G401 (cell line): ENCODE measurements around the gene DPP10. TPM values are rescaled to one million over a fixed set of nuclear protein-coding genes. Genes with fewer than 3 reads are reported as not detected.
"Not testable (repeated sequence)": the region's sequence is repeated elsewhere in the genome, so short reads cannot be mapped to it uniquely, and the experiment has no call there.

Experiments used
- DNase-seq: peaks from one replicate; pipeline ENCODE4 v3.0.0-alpha.2; 2015; ENCODE audit warnings: low spot score
- in situ Hi-C: cut with HindIII; loops from 2 replicates; pipeline ENCODE4 v1.10.0; 2016; ENCODE audit warnings: low sequenced_read_pairs, mixed read lengths
- total RNA-seq: library from RNA; depleted of rRNA; stranded (reverse); fragments of >200 nt; shearing (Covaris generic); gene quantifications from 2 replicates; pipeline ENCODE4 v1.2.3, GENCODE V29; 2014

The DPP10 gene
- total RNA-seq, 1 experiment from 2014 or later, result not detected

GRCh38 chr2:114685102-114685501 is 242.7 kb downstream of the DPP10 start:
- no peak for DNase-seq
- in situ Hi-C loops, result no loop called here

GRCh38 chr2:114688241-114688640 is 245.8 kb downstream of the DPP10 start:
- no peak for DNase-seq
- in situ Hi-C loops, result no loop called here

- in situ Hi-C loops, result no loop called here
- no peak for DNase-seq
Measured at GRCh38 chr2:114698520-114698919, 256.1 kb downstream of the DPP10 start.

GRCh38 chr2:114699423-114699944 is 257.0 kb downstream of the DPP10 start:
- in situ Hi-C loops, result no loop called here

GRCh38 chr2:114700440-114700839 is 258.0 kb downstream of the DPP10 start:
- in situ Hi-C loops, result no loop called here

More at GRCh38 chr2:114699423-114699944, 257.0 kb downstream of the DPP10 start:
- no peak for DNase-seq

GRCh38 chr2:114709936-114710850 is 267.8 kb downstream of the DPP10 start:
- DNase-seq, result no peak

More at GRCh38 chr2:114700440-114700839, 258.0 kb downstream of the DPP10 start:
- no peak for DNase-seq

GRCh38 chr2:114714313-114714712 is 271.9 kb downstream of the DPP10 start:
- in situ Hi-C loops, result no loop called here
- DNase-seq, result no peak

More at GRCh38 chr2:114709936-114710850, 267.8 kb downstream of the DPP10 start:
- in situ Hi-C loops, result no loop called here

- in situ Hi-C loops, result no loop called here
- no peak for DNase-seq
Measured at GRCh38 chr2:114717049-114717448, 274.6 kb downstream of the DPP10 start.

GRCh38 chr2:114724454-114724853 is 282.0 kb downstream of the DPP10 start:
- no peak for DNase-seq
- in situ Hi-C loops, result no loop called here

GRCh38 chr2:114727012-114727411 is 284.6 kb downstream of the DPP10 start:
- DNase-seq, result no peak
- in situ Hi-C loops, result no loop called here

- DNase-seq, result no peak
- in situ Hi-C loops, result no loop called here
Measured at GRCh38 chr2:114728372-114728771, 285.9 kb downstream of the DPP10 start.

- in situ Hi-C loops, result no loop called here
Measured at GRCh38 chr2:114729026-114729425, 286.6 kb downstream of the DPP10 start.

GRCh38 chr2:114735126-114735525 is 292.7 kb downstream of the DPP10 start:
- in situ Hi-C loops, result no loop called here
- no peak for DNase-seq

More at GRCh38 chr2:114729026-114729425, 286.6 kb downstream of the DPP10 start:
- DNase-seq, result no peak

- DNase-seq, result no peak
- in situ Hi-C loops, result no loop called here
Measured at GRCh38 chr2:114742245-114742644, 299.8 kb downstream of the DPP10 start.

GRCh38 chr2:114745700-114746099 is 303.3 kb downstream of the DPP10 start:
- DNase-seq, result no peak
- in situ Hi-C loops, result no loop called here

- in situ Hi-C loops, DNase-seq: not testable (repeated sequence)
Measured at GRCh38 chr2:114748175-114748574, 305.7 kb downstream of the DPP10 start.

GRCh38 chr2:114752425-114752824 is 310.0 kb downstream of the DPP10 start:
- DNase-seq, result no peak
- in situ Hi-C loops, result no loop called here

- in situ Hi-C loops, result no loop called here
Measured at GRCh38 chr2:114753145-114753544, 310.7 kb downstream of the DPP10 start.

GRCh38 chr2:114754907-114755563 is 312.6 kb downstream of the DPP10 start:
- in situ Hi-C loops, result no loop called here
- no peak for DNase-seq

More at GRCh38 chr2:114753145-114753544, 310.7 kb downstream of the DPP10 start:
- no peak for DNase-seq

GRCh38 chr2:114762376-114762775 is 319.9 kb downstream of the DPP10 start:
- no peak for DNase-seq
- in situ Hi-C loops, result no loop called here
